HG03460 (cell line): ENCODE measurements around the gene IL12B.
"Not testable (repeated sequence)": the region's sequence is repeated elsewhere in the genome, so short reads cannot be mapped to it uniquely, and the experiment has no call there.

Source experiments
- ATAC-seq: cut with Tn5 transposase; IDR thresholded peaks from one replicate; pipeline ENCODE4 v1.9.1; 2021; ENCODE audit not compliant: unreplicated experiment

Gene IL12B

DNA sequence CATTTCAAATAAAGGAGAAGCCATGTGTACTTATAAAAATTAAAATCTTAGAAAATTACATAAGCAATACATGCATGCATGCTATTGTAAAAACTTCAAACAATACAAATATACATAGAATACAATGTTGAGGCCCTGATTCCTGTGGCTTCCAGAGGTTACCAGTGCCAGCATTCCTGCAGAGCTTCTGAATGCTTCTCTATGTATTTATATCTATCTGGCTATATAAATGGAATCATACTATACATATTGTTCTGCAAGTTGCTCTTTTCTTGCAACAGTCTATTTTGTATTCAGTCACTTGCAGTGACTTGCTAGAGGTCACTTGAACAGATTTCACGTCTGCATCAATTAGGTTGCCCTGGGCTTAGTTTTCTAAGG, 3.2 kb upstream of the IL12B start:
- ATAC-seq: no peak

DNA sequence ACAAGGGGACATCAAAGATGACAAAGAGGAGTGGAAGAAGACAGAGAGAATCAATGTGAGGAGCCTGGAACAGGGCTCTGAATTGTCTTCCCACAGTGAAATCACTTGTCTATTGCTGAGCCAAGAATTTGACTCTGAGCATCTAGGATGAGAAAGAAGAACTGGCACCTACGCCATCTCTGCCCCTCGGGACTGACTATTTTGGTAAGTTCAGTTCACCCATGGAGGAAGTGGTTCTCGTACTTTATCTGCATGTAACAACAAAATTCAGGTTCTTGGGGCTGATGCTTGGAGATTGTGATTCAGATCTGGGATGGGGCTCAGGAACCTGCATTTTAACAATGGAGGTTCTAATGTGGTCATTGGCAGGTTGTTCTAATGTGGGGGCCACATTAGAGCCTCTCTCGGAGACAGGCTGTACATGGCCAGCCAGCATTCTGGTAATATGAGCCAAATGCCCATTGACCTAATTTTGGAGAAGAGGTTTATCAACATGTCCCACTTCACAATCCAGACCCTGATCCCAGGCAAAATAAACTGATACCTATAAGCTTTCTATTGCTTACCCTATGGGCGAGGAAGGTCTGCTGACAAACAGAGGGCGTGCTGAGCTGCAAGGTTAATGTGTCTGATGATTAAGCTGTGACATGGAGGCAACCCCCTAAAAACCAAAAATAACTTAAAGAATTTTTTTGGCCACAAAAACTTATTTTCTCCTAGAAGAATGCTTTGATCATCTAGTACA, 2.7 kb upstream of the IL12B start:
- ATAC-seq: no peak

DNA sequence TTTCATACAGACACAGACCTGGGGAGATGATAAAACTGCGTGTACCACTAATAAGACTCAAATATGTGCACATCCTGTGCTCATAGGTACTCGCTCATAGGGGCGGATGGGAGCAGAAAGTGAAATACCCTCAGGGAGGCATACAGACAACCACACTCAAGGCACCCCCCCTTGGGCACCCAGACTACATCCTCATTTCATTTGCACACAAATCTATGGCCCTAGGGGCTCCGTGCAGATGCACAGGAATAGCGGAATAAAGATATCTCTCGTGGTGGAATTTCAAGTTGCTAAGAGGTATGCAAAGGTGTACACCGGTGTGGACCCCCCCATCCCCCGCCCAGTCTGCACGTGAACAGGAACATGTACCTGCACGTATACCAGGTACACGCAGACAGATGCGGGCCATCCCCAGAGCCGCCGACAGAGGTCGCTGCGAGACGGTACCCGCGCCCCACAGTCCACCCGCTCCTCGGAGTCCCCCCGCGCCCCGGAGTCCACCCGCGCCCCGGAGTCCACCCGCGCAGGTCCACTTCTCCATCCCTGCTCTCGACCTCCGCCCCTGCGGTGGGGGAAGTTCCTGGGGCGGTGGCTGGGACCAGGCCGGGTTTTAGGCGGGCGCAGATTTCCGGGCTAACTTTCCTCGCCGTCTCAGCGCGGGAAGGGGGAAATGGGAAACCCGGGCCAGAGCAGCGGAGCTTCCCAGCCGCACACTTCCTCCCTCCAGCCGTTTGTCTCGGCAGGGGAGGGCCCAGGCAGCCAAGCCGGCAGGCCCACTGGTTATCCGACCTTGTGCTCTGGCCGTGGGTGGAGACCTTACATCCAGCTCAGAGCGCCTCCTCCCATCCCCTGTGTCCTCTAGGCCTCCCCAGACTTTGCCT, 1.0 kb upstream of the IL12B start:
- ATAC-seq: peak; percentile 69

DNA sequence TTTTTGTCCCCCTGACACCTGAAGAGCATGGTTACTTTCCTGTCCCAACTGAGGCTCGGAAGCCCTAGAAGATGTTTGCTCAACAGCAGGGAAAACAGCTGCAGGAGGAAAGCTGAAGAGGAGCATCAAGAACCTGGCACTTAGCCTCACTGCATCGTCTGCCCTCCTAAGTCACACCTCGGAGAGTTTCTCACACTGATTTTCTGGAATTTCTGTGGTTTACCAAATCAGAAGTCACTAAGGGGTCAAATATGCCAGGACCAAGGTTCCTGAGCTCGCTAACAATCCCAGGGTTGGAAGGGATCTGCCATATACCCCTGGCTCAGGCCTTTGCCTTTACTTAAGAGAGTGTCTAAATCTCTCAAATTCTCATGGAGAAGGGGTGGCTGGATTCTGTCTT, 5.3 kb downstream of the IL12B start:
- ATAC-seq: no peak

DNA sequence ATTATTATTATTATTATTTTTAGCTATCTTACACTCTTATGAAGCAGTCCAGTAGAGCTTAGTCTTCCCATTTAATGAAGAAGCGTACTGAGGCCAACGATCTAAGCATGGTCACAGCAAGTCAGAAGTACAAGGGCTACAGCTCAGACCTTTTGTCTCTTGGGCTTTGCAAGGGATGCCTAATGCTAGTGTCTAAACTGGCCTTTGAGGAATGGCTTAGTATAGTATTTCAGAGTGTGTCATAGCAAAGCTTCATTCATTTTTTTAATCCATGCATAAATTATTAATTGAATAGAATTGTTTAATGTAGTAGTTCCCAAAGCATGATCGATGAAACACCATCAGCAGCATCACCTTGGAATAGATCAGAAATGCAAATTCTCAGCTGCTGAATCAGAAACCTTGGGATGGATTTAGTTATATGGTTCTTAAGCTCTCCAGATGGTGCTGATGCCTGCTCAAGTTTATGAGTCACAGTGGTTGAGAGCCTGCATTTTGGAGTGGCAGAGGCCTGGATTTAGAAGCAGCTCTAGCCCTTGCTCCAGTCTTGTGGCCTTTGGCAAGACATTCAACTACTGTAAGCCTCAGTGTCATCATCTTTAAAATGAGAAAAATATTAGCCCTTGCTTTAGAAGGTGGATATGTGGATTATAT, 6.1 kb downstream of the IL12B start:
- no peak for ATAC-seq

DNA sequence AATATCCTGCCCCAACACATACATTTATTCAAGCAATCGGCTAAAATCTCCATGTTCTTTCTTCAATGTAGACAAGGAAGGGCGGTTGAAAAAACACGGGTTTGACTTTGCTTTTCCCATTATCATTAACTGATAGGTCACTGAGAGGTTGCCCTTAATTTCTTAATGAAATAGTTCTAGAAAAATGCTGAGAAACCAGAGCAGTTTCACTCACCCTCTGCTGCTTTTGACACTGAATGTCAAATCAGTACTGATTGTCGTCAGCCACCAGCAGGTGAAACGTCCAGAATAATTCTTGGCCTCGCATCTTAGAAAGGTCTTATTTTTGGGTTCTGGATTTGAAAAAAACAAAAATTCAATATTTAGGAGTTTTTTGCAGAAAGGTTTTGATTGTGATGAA, 8.1 kb downstream of the IL12B start:
- no peak for ATAC-seq

DNA sequence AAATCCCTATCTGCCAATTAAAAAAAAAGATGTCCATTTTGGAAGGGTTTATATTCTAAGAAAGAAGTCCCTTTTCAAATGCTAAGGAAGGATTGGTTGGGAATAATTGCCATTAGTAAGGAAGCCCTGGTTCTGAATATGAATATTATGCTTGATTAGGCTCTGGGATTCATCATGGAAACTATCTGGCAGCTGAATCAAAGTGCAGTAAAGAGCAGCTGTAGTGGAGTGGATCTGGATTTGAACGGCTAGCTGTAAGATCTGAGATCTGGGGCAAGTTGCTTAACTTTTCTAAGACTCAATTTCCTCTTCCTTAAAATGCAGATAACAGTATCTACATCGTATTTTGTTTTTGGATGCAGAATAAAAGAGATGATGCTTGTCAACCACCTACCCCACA, 10.5 kb downstream of the IL12B start:
- no peak for ATAC-seq

DNA sequence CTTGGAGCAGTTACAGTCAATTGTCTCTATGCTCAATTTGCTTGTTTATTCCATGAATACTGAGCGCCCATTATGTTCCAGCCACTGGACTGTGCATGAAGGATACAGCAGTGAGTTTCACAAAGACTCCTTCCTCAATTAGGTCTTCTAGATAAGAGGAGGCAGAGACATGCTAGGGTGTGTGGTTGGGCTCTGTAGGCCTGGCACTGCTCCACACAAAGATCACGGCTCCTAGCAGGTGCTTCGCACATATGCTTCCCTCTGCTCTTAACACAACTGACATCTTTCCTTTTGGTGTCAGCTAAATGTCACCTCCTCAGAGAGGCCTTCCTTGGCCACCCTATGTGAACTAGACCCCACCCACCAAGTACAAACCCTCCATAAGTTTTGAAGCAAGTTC, 10.9 kb downstream of the IL12B start:
- ATAC-seq: no peak

DNA sequence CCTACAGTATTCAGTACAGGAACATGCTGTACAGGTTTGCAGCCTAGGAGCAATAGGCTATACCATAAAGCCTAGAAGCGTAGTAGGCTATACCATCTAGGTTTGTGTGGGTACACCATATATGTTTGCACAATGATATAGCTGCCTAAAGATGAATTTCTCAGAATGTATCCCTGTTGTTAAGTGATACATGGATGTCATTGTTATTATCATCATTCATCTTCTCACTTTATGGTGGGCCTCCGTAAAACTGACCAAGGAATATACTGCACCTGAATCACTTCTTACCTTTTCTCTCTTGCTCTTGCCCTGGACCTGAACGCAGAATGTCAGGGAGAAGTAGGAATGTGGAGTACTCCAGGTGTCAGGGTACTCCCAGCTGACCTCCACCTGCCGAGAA, 11.8 kb downstream of the IL12B start:
- ATAC-seq: no peak

DNA sequence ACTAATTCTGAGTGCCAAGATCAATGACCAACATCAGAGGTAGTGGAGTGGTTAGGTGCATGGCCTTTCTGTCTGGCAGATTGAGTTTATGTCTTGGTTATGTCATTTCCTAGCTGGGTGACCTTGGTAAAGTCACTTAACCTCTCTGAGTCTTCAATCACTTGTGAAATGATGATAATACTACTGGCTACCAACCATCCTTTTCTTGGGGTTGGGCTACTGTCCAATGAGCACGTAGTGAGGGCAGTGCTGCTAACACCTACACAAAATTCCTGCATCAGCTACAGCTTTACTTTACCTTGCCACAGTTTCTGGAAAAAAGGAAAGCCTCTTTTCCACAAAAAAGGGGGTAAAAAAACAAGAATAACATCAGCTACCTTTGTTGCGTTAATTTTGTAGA, 12.4 kb downstream of the IL12B start:
- ATAC-seq: no peak

DNA sequence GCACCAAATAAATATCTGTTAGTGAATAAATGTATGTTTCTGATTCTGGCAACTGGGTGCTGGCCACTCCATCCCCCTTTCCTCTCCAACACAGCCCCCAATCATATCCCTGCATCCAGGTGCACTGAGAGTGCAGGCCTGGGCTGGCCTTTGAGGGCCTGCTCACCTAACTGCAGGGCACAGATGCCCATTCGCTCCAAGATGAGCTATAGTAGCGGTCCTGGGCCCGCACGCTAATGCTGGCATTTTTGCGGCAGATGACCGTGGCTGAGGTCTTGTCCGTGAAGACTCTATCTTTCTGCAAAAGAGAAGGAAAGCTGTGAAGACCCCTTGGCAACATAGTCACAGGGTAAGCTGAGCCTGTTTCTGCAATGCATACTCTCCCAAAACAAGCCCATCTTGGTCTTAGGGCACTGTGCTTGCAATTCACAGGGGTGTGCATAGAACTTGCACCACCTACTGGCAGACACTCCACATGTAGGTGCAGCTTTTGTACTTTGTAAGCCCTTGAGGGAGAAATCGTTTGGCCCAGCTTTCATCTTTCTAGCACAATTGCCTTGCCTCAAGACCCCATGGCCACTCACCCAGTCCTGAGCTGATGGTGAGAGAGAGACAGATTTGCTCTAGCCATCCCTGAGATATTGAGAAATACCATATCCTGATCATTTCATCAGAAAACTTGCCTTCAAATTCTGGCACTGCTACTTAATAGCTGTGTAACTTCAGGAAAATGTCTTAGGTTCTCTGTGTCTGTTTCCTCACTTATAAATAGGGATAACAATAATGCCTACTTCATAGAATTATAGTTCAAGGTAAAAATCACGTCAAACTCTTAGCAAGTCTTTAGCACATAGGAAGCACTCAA, 13.5 kb downstream of the IL12B start:
- no peak for ATAC-seq

DNA sequence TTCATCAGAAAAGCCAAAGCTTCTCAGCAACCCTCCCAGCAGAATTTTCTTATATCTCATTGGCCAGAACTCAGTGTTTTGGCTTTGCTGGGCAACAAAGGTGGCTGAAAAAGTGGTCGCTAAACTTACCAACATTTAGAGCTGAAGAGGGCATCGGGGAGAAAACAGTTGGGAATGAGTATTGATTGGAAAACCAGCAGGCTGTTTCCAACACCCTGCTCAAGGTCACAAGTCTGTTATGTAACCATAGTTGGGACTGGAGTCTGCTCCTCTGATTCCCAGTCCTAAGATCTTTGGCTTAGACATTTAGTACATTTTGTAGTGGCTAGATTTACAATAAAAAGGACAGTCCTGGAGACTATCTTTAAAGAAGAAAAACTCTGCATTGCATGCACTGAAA, 17.1 kb downstream of the IL12B start:
- no peak for ATAC-seq

DNA sequence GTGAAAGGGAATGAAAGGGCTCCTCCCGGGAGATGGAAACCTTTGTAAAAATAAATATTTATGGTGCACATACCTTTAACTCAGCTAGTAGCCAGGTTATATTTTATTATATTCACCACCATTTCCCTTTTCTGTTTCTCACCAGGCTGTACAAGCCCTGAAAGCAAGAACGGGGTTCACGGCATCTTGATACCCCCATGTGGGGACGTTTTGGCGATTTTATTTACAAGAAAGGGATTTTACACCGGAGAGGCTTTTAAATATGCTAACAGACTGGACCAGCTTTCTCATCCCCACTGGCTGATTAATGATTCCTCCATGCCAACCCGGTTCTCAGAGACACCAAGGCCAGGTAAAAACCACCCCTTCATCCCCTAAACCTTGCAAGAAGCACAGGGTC, 19.2 kb downstream of the IL12B start:
- no peak for ATAC-seq

DNA sequence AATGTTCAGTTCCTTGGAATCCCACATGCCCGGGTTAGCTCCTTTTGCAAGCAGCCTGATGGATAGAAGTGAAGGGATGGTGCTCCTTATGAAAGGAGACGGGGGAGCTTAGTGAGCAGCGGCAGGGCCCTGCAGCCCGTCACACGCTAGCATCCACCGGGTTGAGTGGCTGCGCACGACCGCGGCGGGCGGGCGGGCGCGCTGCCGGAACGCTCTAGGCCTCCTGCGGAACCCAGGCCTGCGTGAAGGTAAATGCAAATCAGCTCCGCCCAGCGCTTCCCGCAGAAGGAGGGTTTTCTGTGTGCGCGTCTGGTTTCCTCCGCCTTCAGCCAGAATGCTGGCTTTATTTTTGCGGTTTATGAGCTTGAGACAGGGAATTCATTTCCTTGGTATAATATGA, 19.8 kb downstream of the IL12B start:
- ATAC-seq: no peak

DNA sequence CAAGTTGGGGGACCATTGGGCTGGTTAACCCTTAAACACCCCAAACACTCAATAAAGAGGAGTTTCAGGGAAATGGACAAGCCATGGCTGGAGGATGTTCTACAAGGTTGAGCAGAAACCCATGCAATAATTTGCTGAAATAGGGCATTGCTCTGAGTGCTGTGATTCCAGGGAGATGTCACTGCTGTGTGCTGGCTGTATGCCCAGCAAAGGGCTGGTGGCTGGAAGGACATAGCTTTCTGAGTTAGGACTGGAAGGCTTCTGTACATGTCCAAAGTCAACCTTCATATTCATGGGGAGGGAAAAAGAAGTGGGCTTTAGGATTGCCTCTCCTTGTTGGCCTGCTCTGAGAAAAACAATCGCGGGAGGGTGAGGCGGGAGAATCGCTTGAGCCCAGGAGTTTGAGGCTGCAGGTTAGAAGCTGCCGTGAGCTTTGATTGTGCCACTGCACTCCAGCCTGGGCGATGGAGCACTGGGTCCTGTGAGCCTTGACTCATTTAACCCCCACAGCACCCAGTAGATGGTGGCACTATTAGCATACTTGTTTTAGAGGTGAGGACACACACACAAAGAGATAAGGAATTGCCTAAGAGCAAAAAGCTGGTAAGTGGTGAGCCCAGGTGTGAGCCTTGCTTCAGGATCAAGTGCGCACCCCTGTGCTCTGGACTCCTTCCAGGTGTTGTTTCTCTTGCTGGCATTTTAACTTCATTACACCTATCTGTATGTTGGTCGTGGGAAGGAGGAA, 20.4 kb downstream of the IL12B start:
- ATAC-seq: no peak

DNA sequence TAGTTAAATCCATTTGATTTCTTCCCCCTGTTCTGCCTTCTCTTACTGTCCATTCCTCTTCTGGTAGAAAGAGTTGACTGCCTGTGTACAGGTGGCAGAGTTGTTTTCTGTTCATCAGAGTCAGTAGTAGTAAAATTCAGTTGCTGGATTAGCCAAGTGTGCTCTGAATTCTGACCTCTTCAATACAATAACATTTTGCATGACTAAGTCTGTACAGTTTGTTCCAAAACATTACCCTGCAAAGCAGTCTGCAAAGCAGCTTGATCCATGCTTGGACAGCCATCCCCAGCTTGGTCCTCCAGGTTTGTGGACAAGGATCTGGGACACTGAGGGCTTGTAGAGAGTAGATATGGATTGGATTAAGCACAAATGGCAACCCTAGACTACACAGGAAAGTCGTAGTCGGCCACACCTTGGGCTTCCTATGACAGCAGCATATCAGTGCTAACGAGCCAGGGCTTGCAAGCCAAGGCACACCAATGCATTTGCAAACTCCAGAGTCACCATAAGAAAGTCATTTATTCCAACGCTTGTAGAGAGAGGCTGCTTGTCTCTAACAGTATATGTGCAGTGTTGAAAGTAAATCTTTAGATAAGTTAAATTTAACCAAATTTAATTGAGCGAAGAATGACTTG, 25.2 kb downstream of the IL12B start:
- no peak for ATAC-seq

DNA sequence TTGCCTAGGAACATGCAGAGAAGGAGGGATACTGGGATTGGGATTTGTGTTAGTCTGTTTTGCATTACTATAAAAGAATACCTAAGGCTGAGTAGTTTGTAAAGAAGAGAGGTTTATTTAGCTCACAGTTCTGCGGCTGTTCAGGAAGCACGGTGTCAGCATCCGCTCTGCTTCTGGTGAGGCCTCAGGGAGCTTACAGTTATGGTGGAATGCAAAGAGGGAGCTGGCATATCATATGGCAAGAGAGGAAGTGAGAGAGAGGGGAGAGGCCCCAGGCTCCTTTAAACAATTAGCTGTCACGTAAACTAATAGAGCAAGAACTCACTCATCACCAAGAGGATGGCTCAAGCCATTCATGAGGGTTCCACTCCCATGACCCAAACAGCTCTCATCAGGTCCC, 27.0 kb downstream of the IL12B start:
- ATAC-seq: no peak

DNA sequence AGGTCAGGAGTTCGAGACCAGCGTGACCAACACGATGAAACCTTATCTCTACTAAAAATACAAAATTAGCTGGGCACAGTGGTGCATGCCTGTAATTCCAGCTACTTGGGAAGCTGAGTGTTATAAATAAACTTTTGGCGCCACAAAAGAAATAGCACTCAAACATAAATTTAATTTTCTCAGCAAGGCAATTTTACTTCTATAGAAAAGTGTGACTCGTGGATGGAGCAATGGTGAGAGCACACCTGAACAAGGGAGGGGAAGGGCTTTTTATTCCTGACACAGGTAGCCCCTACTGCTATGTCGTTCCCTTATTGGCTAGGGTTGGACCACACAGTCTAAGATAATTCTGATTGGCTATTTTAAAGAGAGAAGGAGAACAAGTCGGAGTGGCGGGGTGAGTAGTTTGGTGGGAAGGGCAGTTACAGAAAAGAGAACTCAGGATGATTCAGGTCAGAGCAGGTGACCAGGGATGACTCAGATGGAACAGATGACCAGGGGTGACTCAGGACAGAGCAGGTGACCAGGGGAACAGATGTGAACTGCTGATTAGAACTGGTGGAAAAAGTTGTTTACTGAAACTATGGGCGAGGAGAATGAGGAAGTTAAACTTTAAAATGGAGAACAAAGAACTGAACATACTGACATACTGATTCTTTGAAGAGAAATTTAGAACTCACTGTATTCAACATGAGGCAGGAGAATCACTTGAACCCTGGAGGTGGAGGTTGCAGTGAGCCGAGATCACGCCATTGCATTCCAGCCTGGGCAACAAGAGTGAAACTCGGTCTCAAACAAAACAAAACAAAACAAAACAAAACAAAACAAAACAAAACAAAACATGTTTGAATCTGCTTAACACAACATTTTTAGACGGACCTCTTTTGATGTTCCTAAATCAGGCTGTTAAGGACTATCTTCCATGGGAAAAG, 28.1 kb downstream of the IL12B start:
- not testable (repeated sequence) for ATAC-seq

DNA sequence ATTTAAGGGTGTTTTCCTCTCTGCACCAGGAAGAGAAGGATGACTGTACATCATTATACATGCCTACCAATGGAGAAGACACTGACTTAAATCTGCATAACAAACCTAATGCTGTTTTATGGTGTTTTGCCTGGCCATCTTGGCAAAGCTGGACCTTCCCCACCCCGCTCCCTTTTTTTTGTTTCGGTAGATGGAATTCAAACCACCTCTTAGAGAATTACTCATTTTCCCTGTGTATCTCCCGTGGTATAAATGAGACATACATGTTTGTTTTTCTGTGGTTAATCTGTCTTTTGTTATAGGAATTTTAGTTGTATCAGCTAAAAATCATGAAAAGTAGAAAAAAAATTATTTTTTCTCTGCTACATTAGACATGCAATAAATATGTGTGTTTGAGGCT, 28.8 kb downstream of the IL12B start:
- ATAC-seq: no peak
